ENCODE results near the gene TYROBP.
A peak's percentile ranks its signal among the peaks of the same experiment; 100 is the strongest.

TYROBP gene

GRCh38 chr19:35869327-35870123, 38.6 kb downstream of the TYROBP start:
- DNase-seq: peak; percentile 95

GRCh38 chr19:35868823-35869326, 39.2 kb downstream of the TYROBP start:
- DNase-seq: peak; percentile 52

GRCh38 chr19:35868172-35868822, 39.8 kb downstream of the TYROBP start, which contains the start of gene APLP1:
APLP1 (plus strand) TSS chr19:35868574; CDS start chr19:35868637, 63 bp downstream.
- peak; percentile 78 for DNase-seq

GRCh38 chr19:35863018-35863417, 45.1 kb downstream of the TYROBP start:
- no peak for DNase-seq

- DNase-seq: peak; percentile 8
These were observed 45.6 kb downstream of the TYROBP start for GRCh38 chr19:35862528-35862927.

GRCh38 chr19:35861640-35862160, 46.4 kb downstream of the TYROBP start:
- DNase-seq: no peak

- peak; percentile 33 for DNase-seq
These were observed 47.1 kb downstream of the TYROBP start for GRCh38 chr19:35860818-35861639.

GRCh38 chr19:35860436-35860817, 47.7 kb downstream of the TYROBP start:
- DNase-seq: no peak

- no peak for DNase-seq
These were observed 48.7 kb downstream of the TYROBP start for GRCh38 chr19:35859414-35859813.

- DNase-seq: no peak
These were observed 49.8 kb downstream of the TYROBP start for GRCh38 chr19:35858311-35858710.

GRCh38 chr19:35856546-35857149, 51.4 kb downstream of the TYROBP start, which contains the start of gene KIRREL2:
KIRREL2 (plus strand) TSS chr19:35856911; CDS start chr19:35857120, 209 bp downstream.
- DNase-seq: no peak

Measured in NCI-H146 (cell line).